HCT116 (cell line): Measurements from ENCODE around the gene PLCG2.

Experiments
- ATF3 ChIP-seq: IDR thresholded peaks from 2 replicates; pipeline ENCODE4 v1.6.1; 2012
- CEBPB ChIP-seq: IDR thresholded peaks from 2 replicates; pipeline ENCODE4 v1.6.1; 2012; ENCODE audit warnings: low read depth
- CTCF ChIP-seq, 3 experiments: fragments of 200-600 bp in 1 of 3; sonication (generic) in 1 of 3; IDR thresholded peaks in 2 of 3; conservative IDR thresholded peaks in 1 of 3; 2 replicates each; pipeline ENCODE4 v1.5.1; 2012 to 2017; ENCODE audit warnings: low read depth in 2 of 3, low read length in 2 of 3, antibody characterized with exemption in 1 of 3, borderline replicate concordance in 1 of 3, control low read depth in 1 of 3, mild to moderate bottlenecking in 1 of 3, mixed read lengths in 1 of 3, mixed run types in 1 of 3, moderate library complexity in 1 of 3; ENCODE audit not compliant: insufficient read depth in 1 of 3
- EZH2 ChIP-seq: fragments of 200-600 bp; sonication (generic); IDR thresholded peaks from 2 replicates; pipeline ENCODE4 v1.6.1; 2017; ENCODE audit warnings: antibody characterized with exemption, mixed run types

- no peak for TF ChIP-seq ATF3
- no peak for TF ChIP-seq CTCF (IDR thresholded peaks at IDR 0.05 in 2 of 3, conservative IDR thresholded peaks at IDR 0.05 in 1 of 3; ENCODE audit: borderline replicate concordance in 1 of 3, insufficient read depth in 1 of 3, low read depth in 2 of 3, low read length in 2 of 3)
- no peak for TF ChIP-seq EZH2
- no peak for TF ChIP-seq CEBPB
Measured at GRCh38 chr16:81878529-81878928, 99.4 kb downstream of the PLCG2 start.
